ENCODE measurements around the gene ZNF700. TPM values are rescaled to one million over a fixed set of nuclear protein-coding genes. Genes with fewer than 3 reads are reported as not detected.
"Not testable (repeated sequence)": the region's sequence is repeated elsewhere in the genome, so short reads cannot be mapped to it uniquely, and the experiment has no call there.

Gene ZNF700
- polyA plus RNA-seq, 4 donors, result 9.6 to 23.3 (median 18.8) TPM

- not testable (repeated sequence) for DNase-seq (ENCODE audit: low read depth in 4 of 4, low spot score in 3 of 4)
These were observed 10.9 kb downstream of the ZNF700 start for GRCh38 chr19:11935829-11936228.

GRCh38 chr19:11938383-11938782 lies 13.5 kb downstream of the ZNF700 start:
- DNase-seq (ENCODE audit: low read depth in 4 of 4, low spot score in 3 of 4), result not testable (repeated sequence)

GRCh38 chr19:11941361-11941887 lies 16.5 kb downstream of the ZNF700 start:
- not testable (repeated sequence) for DNase-seq (ENCODE audit: low read depth in 4 of 4, low spot score in 3 of 4)

DNA sequence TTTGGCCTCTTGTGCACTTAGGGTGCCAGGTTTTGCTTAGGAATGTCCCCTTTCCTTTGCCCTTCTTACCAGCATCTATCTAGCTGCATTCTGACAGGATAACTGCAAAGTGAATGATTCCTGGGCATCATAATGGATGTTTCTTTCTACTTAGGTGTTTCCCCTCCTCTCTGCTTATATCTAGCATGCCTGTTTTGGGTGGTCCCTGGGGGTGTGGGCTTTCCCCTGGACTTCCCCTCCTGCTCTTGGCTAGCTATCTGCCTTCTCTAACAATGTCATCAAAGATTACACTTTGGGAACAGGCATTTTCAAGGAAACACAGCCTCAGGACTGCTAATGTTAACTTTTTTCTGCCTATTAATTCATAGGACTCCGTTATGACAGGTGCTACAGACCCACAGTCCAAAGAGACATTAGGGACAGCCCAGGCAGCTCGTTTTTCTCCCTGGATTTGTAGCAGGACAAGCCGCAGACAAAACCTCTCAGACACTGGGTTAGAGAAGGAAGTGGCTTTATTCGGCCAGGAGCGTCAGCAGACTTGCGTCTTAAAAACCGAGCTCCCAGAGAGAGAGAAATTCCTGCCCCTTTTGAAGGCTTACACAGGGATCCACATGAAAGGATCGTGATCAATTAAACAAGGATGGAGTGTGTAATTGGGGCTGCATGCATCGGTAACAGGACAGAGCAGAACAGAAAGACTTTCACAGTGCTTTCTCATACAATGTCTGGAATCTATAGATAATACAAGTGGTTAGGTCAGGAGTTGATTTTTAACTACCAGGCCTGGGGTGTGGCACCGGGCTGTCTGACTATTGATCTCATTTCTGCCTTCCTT lies 17.3 kb downstream of the ZNF700 start:
- no peak for DNase-seq (ENCODE audit: low read depth in 4 of 4, low spot score in 3 of 4)

- no peak for DNase-seq (ENCODE audit: low read depth in 4 of 4, low spot score in 3 of 4)
These were observed 17.9 kb downstream of the ZNF700 start for GRCh38 chr19:11942843-11943108.

GRCh38 chr19:11944656-11945055 lies 19.7 kb downstream of the ZNF700 start:
- DNase-seq (ENCODE audit: low read depth in 4 of 4, low spot score in 3 of 4), result no peak

GRCh38 chr19:11948646-11949045 lies 23.7 kb downstream of the ZNF700 start:
- no peak for DNase-seq (ENCODE audit: low read depth in 4 of 4, low spot score in 3 of 4)

DNA sequence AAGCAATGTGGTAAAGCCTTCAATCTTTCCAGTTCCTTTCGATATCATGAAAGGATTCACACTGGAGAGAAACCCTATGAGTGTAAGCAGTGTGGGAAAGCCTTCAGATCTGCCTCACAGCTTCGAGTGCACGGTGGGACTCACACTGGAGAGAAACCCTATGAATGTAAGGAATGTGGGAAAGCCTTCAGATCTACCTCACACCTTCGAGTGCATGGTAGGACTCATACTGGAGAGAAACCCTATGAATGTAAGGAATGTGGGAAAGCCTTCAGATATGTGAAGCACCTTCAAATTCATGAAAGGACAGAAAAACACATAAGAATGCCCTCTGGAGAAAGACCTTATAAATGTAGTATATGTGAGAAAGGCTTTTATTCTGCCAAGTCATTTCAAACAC lies 24.3 kb downstream of the ZNF700 start:
- DNase-seq (ENCODE audit: low read depth in 4 of 4, low spot score in 3 of 4), result no peak

- DNase-seq (ENCODE audit: low read depth in 4 of 4, low spot score in 3 of 4), result not testable (repeated sequence)
These were observed 24.7 kb downstream of the ZNF700 start for GRCh38 chr19:11949614-11950080.

GRCh38 chr19:11950312-11950711 lies 25.4 kb downstream of the ZNF700 start:
- DNase-seq (ENCODE audit: low read depth in 4 of 4, low spot score in 3 of 4), result no peak

- peak in 3 of 4 donors; percentile 61 to 73 (median 71) for DNase-seq (ENCODE audit: low read depth in 4 of 4, low spot score in 3 of 4)
These were observed 38.9 kb downstream of the ZNF700 start for GRCh38 chr19:11963566-11964355.

- no peak for DNase-seq (ENCODE audit: low read depth in 4 of 4, low spot score in 3 of 4)
These were observed 39.6 kb downstream of the ZNF700 start for GRCh38 chr19:11964496-11964857.

DNA sequence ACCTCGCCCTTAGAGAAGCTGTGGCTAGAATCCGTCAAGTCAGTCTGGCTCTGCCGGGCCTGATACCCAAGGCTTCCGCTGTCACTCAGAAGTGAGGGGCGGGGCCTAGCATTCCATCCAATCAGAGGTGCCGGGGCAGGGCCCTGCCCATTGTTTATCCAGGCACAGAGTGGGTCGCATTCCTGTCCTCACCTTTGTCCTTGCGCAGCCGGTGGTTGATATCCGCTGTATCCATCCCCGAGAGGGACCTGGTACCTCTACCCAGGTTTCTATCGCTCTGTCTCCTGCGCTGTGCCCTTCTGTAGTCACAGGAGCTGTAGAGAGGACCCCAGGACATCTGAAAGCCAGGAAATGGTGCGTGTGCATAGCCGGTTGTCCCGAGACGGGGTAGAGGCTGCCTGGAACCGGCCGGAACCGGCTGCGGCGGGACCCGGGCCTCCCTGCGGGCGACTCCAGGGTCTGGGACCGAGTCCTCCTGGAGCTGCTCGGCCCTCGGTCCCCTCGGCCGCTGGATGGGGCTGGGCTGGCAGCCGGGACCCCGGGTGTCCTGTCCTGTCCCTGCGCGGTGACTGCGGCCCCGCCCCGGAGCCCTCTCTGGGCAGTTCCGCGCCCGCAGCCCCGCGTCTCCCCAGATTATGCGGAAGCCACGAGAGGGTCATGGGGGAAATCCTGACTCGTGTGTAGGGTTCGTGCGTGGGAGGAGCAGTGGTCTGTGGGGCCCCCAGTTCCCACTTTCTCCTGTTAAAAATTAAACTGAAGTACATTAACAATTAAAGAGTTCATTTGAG lies 40.1 kb downstream of the ZNF700 start, which contains the start of gene ZNF763:
Gene ZNF763 (plus strand): TSS at position 183 of the 788 bp plus-strand sequence. CDS start 169 bp downstream, at position 352.
- peak; percentile 84 to 89 (median 88) for DNase-seq (ENCODE audit: low read depth in 4 of 4, low spot score in 3 of 4)

- no peak for DNase-seq (ENCODE audit: low read depth in 4 of 4, low spot score in 3 of 4)
These were observed 45.3 kb downstream of the ZNF700 start for GRCh38 chr19:11970174-11970573.

GRCh38 chr19:11971041-11971440 lies 46.1 kb downstream of the ZNF700 start:
- no peak for DNase-seq (ENCODE audit: low read depth in 4 of 4, low spot score in 3 of 4)

DNA sequence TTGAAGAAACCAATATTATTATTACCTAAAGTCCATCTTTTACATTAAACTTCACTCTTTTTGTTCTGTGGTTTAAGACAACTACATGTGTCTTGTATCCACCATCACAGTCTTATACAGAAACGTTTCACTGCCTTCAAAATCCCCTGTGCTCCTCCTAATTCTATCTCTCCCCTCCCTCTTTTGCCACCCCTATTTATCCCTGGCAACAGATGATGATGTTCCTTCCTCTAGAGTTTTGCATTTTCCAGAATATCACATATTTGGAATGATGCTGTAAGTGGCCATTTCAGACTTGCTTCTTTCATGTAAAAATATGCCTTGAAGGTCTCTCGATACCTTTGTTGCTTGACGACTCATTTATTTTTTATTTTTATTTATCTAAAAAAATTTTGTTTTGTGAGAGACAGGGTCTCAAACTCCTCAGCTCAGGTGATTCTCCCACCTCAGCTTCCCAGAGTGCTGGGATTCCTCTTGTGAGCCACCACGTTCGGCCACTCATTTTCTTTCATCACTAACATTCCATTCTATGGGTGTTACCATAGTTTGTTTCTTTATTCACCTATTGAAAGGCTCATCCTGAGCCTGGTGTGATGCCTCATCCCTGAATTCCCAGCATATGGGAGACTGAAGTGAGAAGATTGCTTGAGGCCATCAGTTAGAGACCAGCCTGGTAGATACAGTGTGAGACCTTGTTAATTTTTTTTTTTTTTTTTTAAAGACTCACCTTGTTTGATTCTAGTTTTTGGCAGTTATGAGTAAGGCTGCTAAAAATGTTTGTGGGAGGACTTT lies 48.3 kb downstream of the ZNF700 start:
- DNase-seq (ENCODE audit: low read depth in 4 of 4, low spot score in 3 of 4), result no peak

DNA sequence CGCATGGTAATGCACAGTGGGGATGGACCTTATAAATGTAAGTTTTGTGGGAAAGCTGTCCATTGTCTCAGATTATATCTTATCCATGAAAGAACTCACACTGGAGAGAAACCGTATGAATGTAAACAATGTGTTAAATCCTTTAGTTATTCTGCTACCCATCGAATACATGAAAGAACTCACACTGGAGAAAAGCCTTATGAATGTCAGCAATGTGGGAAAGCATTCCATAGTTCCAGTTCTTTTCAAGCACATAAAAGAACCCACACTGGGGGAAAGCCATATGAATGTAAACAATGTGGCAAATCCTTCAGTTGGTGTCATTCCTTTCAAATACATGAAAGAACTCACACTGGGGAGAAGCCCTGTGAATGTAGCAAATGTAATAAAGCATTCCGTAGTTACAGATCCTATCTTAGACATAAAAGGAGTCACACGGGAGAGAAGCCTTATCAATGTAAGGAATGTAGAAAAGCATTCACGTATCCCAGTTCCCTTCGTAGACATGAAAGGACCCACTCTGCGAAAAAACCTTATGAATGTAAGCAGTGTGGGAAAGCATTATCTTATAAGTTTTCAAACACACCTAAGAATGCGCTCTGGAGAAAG lies 53.7 kb downstream of the ZNF700 start:
- no peak for DNase-seq (ENCODE audit: low read depth in 4 of 4, low spot score in 3 of 4)

DNA sequence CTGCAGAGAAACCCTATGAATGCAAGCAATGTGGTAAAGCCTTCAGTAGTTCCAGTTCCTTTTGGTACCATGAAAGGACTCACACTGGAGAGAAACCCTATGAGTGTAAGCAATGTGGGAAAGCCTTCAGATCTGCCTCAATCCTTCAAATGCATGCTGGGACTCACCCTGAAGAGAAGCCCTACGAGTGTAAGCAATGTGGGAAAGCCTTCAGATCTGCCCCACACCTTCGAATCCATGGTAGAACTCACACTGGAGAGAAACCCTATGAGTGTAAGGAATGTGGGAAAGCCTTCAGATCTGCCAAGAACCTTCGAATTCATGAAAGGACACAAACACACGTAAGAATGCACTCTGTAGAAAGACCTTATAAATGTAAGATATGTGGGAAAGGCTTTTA lies 54.6 kb downstream of the ZNF700 start:
- DNase-seq (ENCODE audit: low read depth in 4 of 4, low spot score in 3 of 4), result no peak

- no peak for DNase-seq (ENCODE audit: low read depth in 4 of 4, low spot score in 3 of 4)
These were observed 57.6 kb downstream of the ZNF700 start for GRCh38 chr19:11982526-11982925.

DNA sequence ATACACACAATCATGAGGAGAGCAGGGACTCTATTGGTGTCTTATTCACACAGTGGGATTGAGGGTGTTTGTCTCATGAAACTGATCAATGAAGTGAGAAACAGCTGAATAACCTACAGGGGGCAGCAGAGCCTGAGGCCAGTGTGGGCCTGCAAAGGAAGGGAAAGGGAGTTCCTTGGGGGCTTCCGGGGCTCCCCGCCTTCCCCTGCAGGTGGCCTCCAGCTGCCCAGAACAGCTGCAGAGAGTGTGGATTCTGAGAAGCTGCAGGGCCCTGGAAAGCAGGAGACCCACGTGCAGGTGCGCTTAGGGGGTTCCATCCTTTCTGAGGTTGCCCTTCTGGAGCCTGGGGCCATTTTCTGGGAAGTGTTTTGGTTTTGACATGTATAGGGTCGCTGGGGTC lies 60.1 kb downstream of the ZNF700 start:
- no peak for DNase-seq (ENCODE audit: low read depth in 4 of 4, low spot score in 3 of 4)

Measured in left renal pelvis (tissue), 4 donors.